Measurements from ENCODE around the gene LRP8. TPM values are rescaled to one million over a fixed set of nuclear protein-coding genes. Genes with fewer than 3 reads are reported as not detected.

The LRP8 gene
- total RNA-seq, 4 donors from 2014 or later: 4.5 to 33.8 (median 5.0) TPM

DNA sequence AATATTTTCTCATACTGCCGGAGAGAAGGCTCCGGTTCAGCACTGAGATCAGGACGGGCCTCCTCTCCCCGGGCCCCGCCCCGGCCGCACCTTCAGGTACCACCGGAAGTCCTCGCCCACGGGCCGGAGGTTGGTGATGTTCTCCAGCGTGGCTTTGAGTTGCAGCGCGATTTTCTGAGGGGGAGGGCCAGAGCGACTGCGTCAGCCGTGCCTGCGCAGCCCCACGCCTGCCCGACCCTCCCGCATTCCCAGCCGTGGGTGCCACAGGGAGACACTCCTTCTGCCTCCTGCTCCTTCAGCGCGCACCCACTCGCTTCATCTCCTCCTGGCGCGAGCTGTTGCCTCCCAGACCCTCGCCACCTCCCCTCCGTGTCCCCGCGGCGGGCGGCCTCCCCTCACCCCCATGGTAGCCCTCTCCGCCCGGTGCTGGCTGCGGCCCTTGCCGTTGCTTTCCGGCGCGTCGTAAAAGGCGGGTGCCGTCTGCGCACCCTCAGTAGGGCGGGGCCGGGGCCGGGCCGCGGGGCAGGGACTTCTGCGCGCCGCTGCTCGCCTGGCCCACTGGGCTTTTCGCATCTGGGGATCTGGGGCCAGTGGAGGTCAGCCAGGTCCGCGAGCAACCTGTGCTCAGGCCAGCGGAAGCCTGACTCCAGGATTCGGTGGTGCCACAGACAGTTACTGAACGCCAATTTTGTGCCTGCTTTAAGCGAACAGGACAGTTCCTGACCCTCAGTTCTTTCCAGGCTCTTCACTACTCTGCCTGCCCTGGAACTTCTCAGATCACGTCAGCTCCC, 107.5 kb downstream of the LRP8 start, which contains the start of gene CZIB:
Gene CZIB (minus strand): TSS at position 464 of the 791 bp plus-strand sequence. CDS start 59 bp downstream, at position 405.
- H3K9me3 ChIP-seq: no peaks in the 10 kb centered on the region
- H3K36me3 ChIP-seq: peaks cover 0 to 5% (median 0%) of the 10 kb centered on the region in 3 donors
- H3K4me3 ChIP-seq: peak within 1 kb of the TSS; percentile 78 to 86 (median 82)
- TF ChIP-seq, protein P1, sequence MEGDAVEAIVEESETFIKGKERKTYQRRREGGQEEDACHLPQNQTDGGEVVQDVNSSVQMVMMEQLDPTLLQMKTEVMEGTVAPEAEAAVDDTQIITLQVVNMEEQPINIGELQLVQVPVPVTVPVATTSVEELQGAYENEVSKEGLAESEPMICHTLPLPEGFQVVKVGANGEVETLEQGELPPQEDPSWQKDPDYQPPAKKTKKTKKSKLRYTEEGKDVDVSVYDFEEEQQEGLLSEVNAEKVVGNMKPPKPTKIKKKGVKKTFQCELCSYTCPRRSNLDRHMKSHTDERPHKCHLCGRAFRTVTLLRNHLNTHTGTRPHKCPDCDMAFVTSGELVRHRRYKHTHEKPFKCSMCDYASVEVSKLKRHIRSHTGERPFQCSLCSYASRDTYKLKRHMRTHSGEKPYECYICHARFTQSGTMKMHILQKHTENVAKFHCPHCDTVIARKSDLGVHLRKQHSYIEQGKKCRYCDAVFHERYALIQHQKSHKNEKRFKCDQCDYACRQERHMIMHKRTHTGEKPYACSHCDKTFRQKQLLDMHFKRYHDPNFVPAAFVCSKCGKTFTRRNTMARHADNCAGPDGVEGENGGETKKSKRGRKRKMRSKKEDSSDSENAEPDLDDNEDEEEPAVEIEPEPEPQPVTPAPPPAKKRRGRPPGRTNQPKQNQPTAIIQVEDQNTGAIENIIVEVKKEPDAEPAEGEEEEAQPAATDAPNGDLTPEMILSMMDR (IDR thresholded peaks at IDR 0.05): no peak
- peak; percentile 91 to 92 for TF ChIP-seq POLR2A (IDR thresholded peaks at IDR 0.05)
- H3K27me3 ChIP-seq: no peaks in the 10 kb centered on the region
- H3K27ac ChIP-seq: peak within 1 kb of the TSS; percentile 94 to 97 (median 97)
- DNase-seq: peak; percentile 97 to 98 (median 98)
- peaks cover 3 to 9% (median 6%) of the 10 kb centered on the region in 4 donors for H3K4me1 ChIP-seq

DNA sequence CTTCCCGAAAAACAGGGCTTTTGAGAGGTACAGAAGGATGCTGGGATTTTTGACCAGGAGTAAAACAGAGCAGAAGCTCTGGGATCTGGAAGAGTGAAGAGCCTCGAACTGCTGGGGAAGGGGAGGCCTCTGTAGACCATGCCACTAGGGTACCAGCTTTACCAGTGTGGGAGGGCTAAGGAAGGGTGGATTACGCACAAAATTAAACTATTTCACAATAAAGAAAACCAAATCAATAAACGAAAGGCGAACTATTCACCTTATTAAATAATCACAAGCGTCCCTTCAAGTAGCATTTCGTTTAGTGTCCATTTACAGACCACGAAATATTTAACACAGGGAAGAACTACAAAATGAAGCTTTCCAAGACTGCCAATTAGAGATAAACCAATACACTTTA, 108.2 kb downstream of the LRP8 start:
- Histone ChIP-seq H3K9me3 (no peaks in the 10 kb centered on the region), H3K4me3 (peak overlapping the region; percentile 78 to 86 (median 82)), H3K27ac (peak overlapping the region; percentile 94 to 97 (median 97)), H3K4me1 (peaks cover 3 to 9% (median 6%) of the 10 kb centered on the region in 4 donors), H3K36me3 (peaks cover 0 to 12% (median 0%) of the 10 kb centered on the region in 3 donors), H3K27me3 (no peaks in the 10 kb centered on the region)
- no peak for DNase-seq
- TF ChIP-seq, protein P1 (IDR thresholded peaks at IDR 0.05): no peak
- TF ChIP-seq POLR2A (IDR thresholded peaks at IDR 0.05): no peak

DNA sequence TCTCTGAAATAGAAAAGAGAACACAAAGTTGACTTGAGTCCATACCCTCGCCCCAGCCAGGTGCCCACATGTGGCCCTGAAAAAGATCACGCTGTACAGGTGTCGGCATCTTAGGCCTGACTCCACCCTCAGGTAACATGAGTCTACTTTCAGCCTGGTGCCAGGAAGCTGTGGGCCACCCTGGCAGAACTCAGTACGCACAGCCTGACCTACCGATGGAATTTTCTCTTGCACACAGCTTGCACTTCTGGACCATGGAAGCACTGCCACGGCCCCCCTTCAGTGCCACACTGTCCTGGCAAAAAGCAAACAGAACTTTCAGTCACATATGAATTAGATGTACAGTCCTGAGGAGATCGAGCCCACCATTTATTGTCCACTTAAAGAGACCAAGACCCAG, 109.7 kb downstream of the LRP8 start:
- TF ChIP-seq, protein P1 (IDR thresholded peaks at IDR 0.05): no peak
- TF ChIP-seq POLR2A (IDR thresholded peaks at IDR 0.05): no peak
- no peak overlapping the region for H3K27ac ChIP-seq
- no peak overlapping the region for H3K4me3 ChIP-seq
- no peaks in the 10 kb centered on the region for H3K9me3 ChIP-seq
- no peaks in the 10 kb centered on the region for H3K27me3 ChIP-seq
- H3K4me1 ChIP-seq: peaks cover 3 to 9% (median 6%) of the 10 kb centered on the region in 4 donors
- peaks cover 0 to 26% (median 0%) of the 10 kb centered on the region in 3 donors for H3K36me3 ChIP-seq
- DNase-seq: no peak

DNA sequence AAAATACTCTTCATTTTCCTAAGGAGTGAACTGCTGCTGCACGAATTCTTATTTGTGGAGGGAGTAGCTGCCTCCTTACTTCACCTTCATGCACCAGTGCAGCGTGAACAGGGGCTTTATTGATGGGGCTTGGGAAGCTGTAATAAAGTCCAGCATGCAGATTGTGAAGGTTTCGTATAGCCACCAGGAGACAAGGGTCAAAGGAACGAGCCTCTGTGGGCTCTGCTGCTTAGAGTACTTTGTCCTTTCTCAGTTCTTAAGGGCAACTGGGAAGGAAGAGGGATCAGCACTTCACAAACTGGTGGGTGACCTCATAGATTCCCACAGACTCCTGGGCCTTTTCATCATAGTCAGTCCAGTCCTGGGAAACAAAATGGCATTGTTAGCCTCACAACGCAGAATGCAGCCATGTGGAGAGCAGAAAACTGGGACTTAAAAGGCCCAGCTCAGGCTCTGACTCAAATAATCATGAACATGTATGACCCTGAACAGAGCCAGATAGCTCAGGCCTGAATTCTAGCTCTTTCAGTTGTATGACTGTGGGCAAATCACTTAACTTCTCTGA, 113.4 kb downstream of the LRP8 start:
- no peaks in the 10 kb centered on the region for H3K27me3 ChIP-seq
- no peak for DNase-seq
- no peak overlapping the region for H3K27ac ChIP-seq
- H3K4me1 ChIP-seq: peaks cover 0 to 4% (median 1%) of the 10 kb centered on the region in 4 donors
- no peaks in the 10 kb centered on the region for H3K9me3 ChIP-seq
- peaks cover 0 to 63% (median 0%) of the 10 kb centered on the region in 3 donors for H3K36me3 ChIP-seq
- TF ChIP-seq POLR2A (IDR thresholded peaks at IDR 0.05): no peak
- TF ChIP-seq, protein P1 (IDR thresholded peaks at IDR 0.05): no peak
- H3K4me3 ChIP-seq: no peak overlapping the region

DNA sequence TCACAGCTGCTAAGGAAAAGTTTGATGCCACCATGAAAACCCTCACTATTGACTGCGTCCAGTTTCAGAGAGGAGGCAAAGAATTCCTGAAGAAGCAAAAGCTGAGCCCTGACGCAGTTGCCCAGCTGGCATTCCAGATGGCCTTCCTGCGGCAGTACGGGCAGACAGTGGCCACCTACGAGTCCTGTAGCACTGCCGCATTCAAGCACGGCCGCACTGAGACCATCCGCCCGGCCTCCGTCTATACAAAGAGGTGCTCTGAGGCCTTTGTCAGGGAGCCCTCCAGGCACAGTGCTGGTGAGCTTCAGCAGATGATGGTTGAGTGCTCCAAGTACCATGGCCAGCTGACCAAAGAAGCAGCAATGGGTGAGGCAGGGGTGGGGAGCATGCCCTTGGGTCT, 116.9 kb downstream of the LRP8 start:
- no peak overlapping the region for H3K27ac ChIP-seq
- peaks cover 0 to 11% (median 1%) of the 10 kb centered on the region in 4 donors for H3K9me3 ChIP-seq
- H3K36me3 ChIP-seq: peaks cover 0 to 93% (median 0%) of the 10 kb centered on the region in 3 donors
- no peak for DNase-seq
- H3K4me1 ChIP-seq: no peaks in the 10 kb centered on the region
- no peak overlapping the region for H3K4me3 ChIP-seq
- no peak for TF ChIP-seq POLR2A (IDR thresholded peaks at IDR 0.05)
- TF ChIP-seq, protein P1 (IDR thresholded peaks at IDR 0.05): no peak
- H3K27me3 ChIP-seq: no peaks in the 10 kb centered on the region
